ENCODE measurements around the gene MS4A4E. TPM values are rescaled to one million over a fixed set of nuclear protein-coding genes. Genes with fewer than 3 reads are reported as not detected.
"Not testable (repeated sequence)": the region's sequence is repeated elsewhere in the genome, so short reads cannot be mapped to it uniquely, and the experiment has no call there.

Gene MS4A4E
- total RNA-seq, 1 experiment from 2014 or later = not detected

GRCh38 chr11:60161766-60162165 lies 81.2 kb downstream of the MS4A4E start:
- Histone ChIP-seq H3K36me3 (no peaks in the 10 kb centered on the region), H3K27me3 (no peaks in the 10 kb centered on the region), H3K9me3 (no peaks in the 10 kb centered on the region; the same call in 1 of the 2 replicates), H3K4me3 (no peak overlapping the region)
- DNase-seq = no peak

DNA sequence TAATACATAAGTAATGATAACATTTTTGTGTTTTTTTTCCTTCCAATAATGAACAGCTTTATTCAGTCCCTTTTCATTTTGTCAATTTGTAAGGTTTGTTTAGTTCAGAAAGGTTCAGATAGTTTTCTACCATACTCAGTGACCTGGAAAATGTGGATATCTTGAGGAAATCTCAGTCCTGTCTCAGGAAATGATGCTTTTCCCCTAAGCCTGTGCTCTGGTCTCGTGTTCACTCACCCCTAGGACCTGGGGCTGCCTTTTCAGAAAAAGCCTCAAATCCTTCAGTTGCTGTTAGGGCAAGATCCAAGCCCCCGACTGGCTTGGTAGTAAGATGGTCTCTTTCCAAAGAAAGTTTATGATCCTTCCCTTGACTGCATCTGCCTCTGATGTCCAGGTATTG lies 81.8 kb downstream of the MS4A4E start:
- no peak for DNase-seq
- H3K4me3 ChIP-seq = no peak overlapping the region
- no peaks in the 10 kb centered on the region; the same call in 1 of the 2 replicates for H3K9me3 ChIP-seq
- H3K36me3 ChIP-seq = no peaks in the 10 kb centered on the region
- no peaks in the 10 kb centered on the region for H3K27me3 ChIP-seq

DNA sequence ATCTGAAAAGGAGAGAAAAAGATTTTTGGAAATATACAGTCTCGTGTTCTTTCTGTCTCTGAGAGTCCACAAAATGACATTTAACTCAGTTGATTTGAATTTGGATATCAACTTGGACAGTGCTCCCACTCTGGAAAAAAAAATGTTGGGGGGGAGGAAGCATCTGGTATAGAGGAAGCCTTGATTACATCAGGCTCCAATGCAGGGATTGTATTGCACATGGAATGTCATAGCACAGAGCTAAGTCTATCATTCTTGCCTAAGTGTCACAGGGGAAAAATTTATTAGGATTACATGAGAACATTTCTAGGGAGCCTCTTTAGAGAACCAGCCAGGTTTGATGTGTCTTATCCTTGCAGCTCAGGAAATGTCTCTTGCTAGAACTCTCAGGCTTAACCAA lies 83.1 kb downstream of the MS4A4E start:
- Histone ChIP-seq H3K4me3 (no peak overlapping the region), H3K36me3 (no peaks in the 10 kb centered on the region), H3K9me3 (no peaks in the 10 kb centered on the region; the same call in 1 of the 2 replicates), H3K27me3 (no peaks in the 10 kb centered on the region)
- no peak for DNase-seq

GRCh38 chr11:60159284-60159683 lies 83.7 kb downstream of the MS4A4E start:
- no peak overlapping the region for H3K4me3 ChIP-seq
- no peaks in the 10 kb centered on the region for H3K9me3 ChIP-seq
- no peaks in the 10 kb centered on the region for H3K27me3 ChIP-seq
- DNase-seq = no peak
- no peaks in the 10 kb centered on the region for H3K36me3 ChIP-seq

DNA sequence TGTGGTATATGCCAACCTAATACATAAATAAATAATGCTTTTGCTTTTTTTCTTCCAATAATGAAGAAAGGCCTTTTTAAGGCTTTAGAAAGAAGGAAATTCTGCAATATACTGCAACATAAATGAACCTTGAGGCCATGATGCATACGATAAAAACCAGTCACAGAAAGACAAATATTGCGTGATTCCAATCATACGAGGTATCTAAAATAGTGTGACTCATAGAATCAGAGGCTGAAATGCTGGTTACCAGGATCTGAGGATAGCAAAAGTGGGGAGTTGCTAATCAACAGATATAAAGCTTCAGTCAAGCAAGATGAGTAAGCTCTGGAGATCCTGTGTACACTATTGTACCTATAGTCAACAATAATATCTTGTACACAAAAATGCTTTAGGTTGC lies 84.3 kb downstream of the MS4A4E start:
- DNase-seq = no peak
- no peaks in the 10 kb centered on the region for H3K9me3 ChIP-seq

GRCh38 chr11:60155931-60156330 lies 87.0 kb downstream of the MS4A4E start:
- H3K27me3 ChIP-seq = no peaks in the 10 kb centered on the region
- no peaks in the 10 kb centered on the region; the same call in 1 of the 2 replicates for H3K9me3 ChIP-seq
- no peak overlapping the region for H3K4me3 ChIP-seq
- DNase-seq = no peak
- no peaks in the 10 kb centered on the region for H3K36me3 ChIP-seq

More for the DNA sequence above, 84.3 kb downstream of the MS4A4E start:
- Histone ChIP-seq H3K27me3 (no peaks in the 10 kb centered on the region), H3K4me3 (no peak overlapping the region), H3K36me3 (no peaks in the 10 kb centered on the region)

DNA sequence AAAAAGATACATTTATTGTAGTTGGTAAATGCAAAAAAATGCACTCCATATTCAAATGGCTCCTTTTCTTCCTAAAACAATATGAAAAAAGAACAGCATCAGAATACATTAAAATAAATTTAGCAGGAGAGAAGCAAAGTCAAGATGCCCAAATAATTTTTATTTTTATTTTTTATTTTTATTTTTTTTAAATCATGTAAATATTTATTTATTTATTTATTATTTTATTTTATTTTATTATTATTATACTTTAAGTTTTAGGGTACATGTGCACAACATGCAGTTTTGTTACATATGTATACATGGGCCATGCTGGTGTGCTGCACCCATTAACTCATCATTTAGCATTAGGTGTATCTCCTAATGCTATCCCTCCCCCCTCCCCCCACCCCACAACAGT lies 90.2 kb downstream of the MS4A4E start:
- not testable (repeated sequence) for H3K36me3 ChIP-seq, H3K27me3 ChIP-seq, H3K4me3 ChIP-seq, DNase-seq, H3K9me3 ChIP-seq

- no peak overlapping the region for H3K4me3 ChIP-seq
- no peak for DNase-seq
- no peaks in the 10 kb centered on the region for H3K36me3 ChIP-seq
Observed at GRCh38 chr11:60150279-60150678, 92.7 kb downstream of the MS4A4E start.

More at GRCh38 chr11:60150279-60150678, 92.7 kb downstream of the MS4A4E start:
- no peaks in the 10 kb centered on the region; the same call in 1 of the 2 replicates for H3K9me3 ChIP-seq
- H3K27me3 ChIP-seq = no peaks in the 10 kb centered on the region

Other genes starting within 250 kb of the MS4A4E start
- not detected in 2 replicates for gene OOSP4B, start 226.0 kb downstream of the MS4A4E start, total RNA-seq (2014; rRNA removed; shearing (Covaris generic); ENCODE audit: low replicate concordance)
- gene OOSP2, start 202.7 kb downstream of the MS4A4E start, total RNA-seq (2014; rRNA removed; shearing (Covaris generic); ENCODE audit: low replicate concordance) = not detected in 2 replicates
- not detected in 2 replicates for gene MS4A3, start 186.5 kb downstream of the MS4A4E start, total RNA-seq (2014; rRNA removed; shearing (Covaris generic); ENCODE audit: low replicate concordance)
- gene MS4A2, start 154.5 kb downstream of the MS4A4E start, total RNA-seq (2014; rRNA removed; shearing (Covaris generic); ENCODE audit: low replicate concordance) = not detected in 2 replicates
- gene MS4A6A, start 60.1 kb downstream of the MS4A4E start, total RNA-seq (2014; rRNA removed; shearing (Covaris generic); ENCODE audit: low replicate concordance) = not detected in 2 replicates
- gene MS4A4A, start 37.5 kb upstream of the MS4A4E start, total RNA-seq (2014; rRNA removed; shearing (Covaris generic); ENCODE audit: low replicate concordance) = not detected in 2 replicates
- gene MS4A6E, start 84.1 kb upstream of the MS4A4E start, total RNA-seq (2014; rRNA removed; shearing (Covaris generic); ENCODE audit: low replicate concordance) = not detected in 2 replicates
- not detected in 2 replicates for gene MS4A7, start 135.4 kb upstream of the MS4A4E start, total RNA-seq (2014; rRNA removed; shearing (Covaris generic); ENCODE audit: low replicate concordance)
- not detected in 2 replicates for gene MS4A14, start 153.3 kb upstream of the MS4A4E start, total RNA-seq (2014; rRNA removed; shearing (Covaris generic); ENCODE audit: low replicate concordance)
- not detected in 2 replicates for gene MS4A5, start 186.4 kb upstream of the MS4A4E start, total RNA-seq (2014; rRNA removed; shearing (Covaris generic); ENCODE audit: low replicate concordance)
- gene MS4A1, start 212.7 kb upstream of the MS4A4E start, total RNA-seq (2014; rRNA removed; shearing (Covaris generic); ENCODE audit: low replicate concordance) = not detected in 2 replicates
- not detected in 2 replicates for gene MS4A12, start 249.6 kb upstream of the MS4A4E start, total RNA-seq (2014; rRNA removed; shearing (Covaris generic); ENCODE audit: low replicate concordance)